Sciatic nerve (tissue), 2 donors: ENCODE data around the gene RANBP3L. TPM values are rescaled to one million over a fixed set of nuclear protein-coding genes. Genes with fewer than 3 reads are reported as not detected.
"Not testable (repeated sequence)": the region's sequence is repeated elsewhere in the genome, so short reads cannot be mapped to it uniquely, and the experiment has no call there.

Experiments used
- ATAC-seq: fragments of 200-7000 bp; cut with Tn5 transposase; one replicate; pipeline ENCODE4 v1.9.1; 2020; ENCODE audit warnings: mild to moderate bottlenecking, moderate library complexity
- DNase-seq: peaks from one replicate; pipeline ENCODE4 v3.0.0-alpha.2; 2020; ENCODE audit warnings: low spot score
- intact Hi-C: fragments of 100-400 bp; cut with DNase I; formaldehyde crosslinking; loops from one replicate; pipeline ENCODE4 v1.14.2; 2022
- total RNA-seq: library from RNA; stranded (reverse); fragmentation: NEBNext Ultra II Directional; extraction: Animal tissue kit (Norgen Biotek cat#: 25700); gene quantifications from one replicate; pipeline ENCODE4 v1.2.1, GENCODE V29; 2021
- donor health status: DM: no; HTN: no; CAD: no.
- donor health status: DM: no; HTN: no; CAD: no.

Gene RANBP3L
- 0.40 TPM for total RNA-seq

- DNase-seq = no peak
- intact Hi-C loops = loop anchor here (5.0 kb wide), 1 partner anchor 1150 kb away; no protein-coding TSS in a partner anchor
- ATAC-seq = peak; percentile 80
Measured at GRCh38 chr5:36301858-36302603, at the start of gene RANBP3L. Gene RANBP3L (minus strand): TSS chr5:36301902. CDS start chr5:36301416, 486 bp downstream.

GRCh38 chr5:36346896-36347690 is 45.4 kb upstream of the RANBP3L start:
- no peak for ATAC-seq
- no peak for DNase-seq
- intact Hi-C loops = no loop called here

GRCh38 chr5:36344899-36345298 is 43.2 kb upstream of the RANBP3L start:
- DNase-seq (no peak), ATAC-seq (no peak)
- intact Hi-C loops = no loop called here

- intact Hi-C loops, ATAC-seq, DNase-seq: not testable (repeated sequence)
Measured at GRCh38 chr5:36341720-36342119, 40.0 kb upstream of the RANBP3L start.

GRCh38 chr5:36337597-36337996 is 35.9 kb upstream of the RANBP3L start:
- no peak for DNase-seq
- intact Hi-C loops = no loop called here
- no peak for ATAC-seq

- no peak for DNase-seq
- ATAC-seq = no peak
- intact Hi-C loops = no loop called here
Measured at GRCh38 chr5:36334315-36334714, 32.6 kb upstream of the RANBP3L start.

DNA sequence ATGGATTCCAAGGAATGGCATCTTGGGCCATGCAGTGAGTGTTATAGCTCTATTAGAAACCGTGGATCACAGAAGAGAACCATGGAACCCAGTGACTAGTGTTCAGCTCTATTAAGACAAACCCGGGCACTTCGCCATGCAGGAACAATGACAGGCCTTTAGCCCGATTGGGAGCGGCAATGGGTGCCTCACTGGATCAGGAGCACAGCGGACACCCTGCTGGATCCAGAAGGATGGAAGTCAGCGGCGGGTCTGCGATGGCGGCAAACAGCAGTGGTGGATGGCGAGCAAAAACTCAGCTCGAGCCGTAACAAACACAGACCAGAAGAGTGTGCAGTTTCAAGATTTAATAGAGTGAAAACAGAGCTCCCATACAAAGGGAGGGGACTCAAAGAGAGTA is 31.0 kb upstream of the RANBP3L start:
- ATAC-seq, DNase-seq, intact Hi-C loops: not testable (repeated sequence)

- DNase-seq (no peak), ATAC-seq (no peak)
- intact Hi-C loops = no loop called here
Measured at GRCh38 chr5:36325196-36325595, 23.5 kb upstream of the RANBP3L start.

GRCh38 chr5:36323926-36324781 is 22.5 kb upstream of the RANBP3L start:
- ATAC-seq (peak; percentile 38), DNase-seq (no peak)

DNA sequence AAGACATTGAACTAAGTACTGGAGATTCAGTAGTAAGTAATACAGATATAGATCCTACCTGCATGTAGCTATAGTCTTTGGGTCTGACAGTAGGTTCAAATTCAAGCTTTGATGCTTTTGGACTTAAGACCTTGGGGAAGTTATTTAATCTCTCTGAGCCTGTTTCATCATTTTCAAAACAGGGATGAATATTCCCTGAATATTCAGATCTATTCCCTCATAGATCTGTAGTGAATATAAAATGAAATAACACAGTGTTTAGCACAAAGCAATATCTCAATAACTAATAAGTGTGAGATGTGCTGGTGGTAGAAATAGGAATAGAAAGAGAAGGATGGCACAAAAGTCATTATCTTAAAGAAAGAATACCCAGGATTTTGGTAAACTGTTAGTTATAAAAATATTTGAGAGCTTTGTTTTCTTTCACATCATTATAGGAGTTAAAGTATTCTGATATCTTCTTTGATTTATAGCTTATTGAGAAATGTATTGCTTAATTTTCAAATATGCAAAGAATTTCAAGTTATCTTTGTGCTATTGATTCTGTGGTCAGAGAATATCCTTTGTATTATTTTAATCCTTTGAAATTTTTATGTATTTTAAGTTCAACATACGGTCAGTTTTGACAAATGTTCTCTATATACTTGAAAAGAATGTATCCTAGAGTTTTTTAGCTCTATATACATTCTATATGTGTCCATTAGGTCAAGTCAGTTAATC is 11.4 kb upstream of the RANBP3L start:
- intact Hi-C loops = no loop called here
- ATAC-seq = no peak
- DNase-seq = no peak

More at GRCh38 chr5:36323926-36324781, 22.5 kb upstream of the RANBP3L start:
- intact Hi-C loops = no loop called here

- ATAC-seq (no peak), DNase-seq (no peak)
- intact Hi-C loops = no loop called here
Measured at GRCh38 chr5:36311956-36312355, 10.3 kb upstream of the RANBP3L start.

DNA sequence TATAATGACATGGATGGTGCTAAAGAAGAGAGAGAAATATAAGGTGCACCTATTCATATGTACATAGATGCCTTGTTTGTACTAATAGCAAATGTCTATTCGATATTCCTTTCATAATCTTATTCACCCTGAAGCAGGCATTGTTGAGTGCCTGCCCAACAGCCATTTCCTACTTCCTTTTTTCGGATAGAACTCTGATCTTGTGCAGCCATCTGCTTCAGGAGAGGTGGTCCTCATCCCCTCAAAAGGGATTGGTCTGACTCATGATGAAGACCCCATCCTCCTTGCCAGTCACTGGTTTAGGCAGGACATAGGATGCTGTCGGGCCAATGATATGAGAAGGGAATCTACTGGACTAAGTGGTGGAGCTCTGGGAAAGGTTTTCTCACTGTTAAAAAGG is 8.4 kb upstream of the RANBP3L start:
- intact Hi-C loops = no loop called here
- no peak for ATAC-seq
- no peak for DNase-seq

- DNase-seq (peak; percentile 62), ATAC-seq (peak; percentile 83)
- intact Hi-C loops = no loop called here
Measured at GRCh38 chr5:36305571-36306326, 4.0 kb upstream of the RANBP3L start.

DNA sequence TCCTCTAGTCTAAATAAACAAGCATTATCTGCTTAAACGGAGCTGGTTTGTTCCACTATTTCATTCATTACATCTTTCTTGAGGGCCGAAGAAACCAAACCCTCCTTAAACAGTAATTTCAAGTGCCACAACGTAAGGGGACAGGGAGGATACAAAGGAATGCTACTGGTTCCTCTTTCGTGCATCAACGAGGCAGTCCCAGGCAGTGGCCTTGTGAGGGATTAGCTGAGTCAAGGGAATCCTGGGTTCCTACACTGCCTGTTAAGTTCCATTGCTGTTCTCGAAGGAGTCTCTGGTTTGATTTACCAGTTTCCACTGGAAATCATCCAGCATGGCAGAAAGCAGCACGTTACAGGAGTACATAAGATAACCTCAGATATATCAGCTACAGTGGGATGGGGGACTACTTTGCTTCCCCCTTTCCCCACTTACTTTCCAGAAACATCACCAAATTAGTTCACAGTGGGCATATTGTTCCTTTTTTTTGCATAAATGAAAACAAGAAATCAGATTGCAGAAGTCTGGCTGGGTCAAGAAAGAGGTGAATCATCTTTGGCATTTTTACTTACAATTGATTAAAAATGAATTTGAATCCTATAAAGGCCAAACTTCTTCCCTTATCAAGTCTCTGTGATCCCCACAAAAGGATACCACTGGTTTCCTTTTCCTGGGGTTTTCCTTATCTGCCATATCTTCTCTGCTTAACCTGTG is 2.5 kb upstream of the RANBP3L start:
- ATAC-seq (no peak), DNase-seq (no peak)
- intact Hi-C loops = loop anchor here (5.0 kb wide), 1 partner anchor 1148 kb away; no protein-coding TSS in a partner anchor

DNA sequence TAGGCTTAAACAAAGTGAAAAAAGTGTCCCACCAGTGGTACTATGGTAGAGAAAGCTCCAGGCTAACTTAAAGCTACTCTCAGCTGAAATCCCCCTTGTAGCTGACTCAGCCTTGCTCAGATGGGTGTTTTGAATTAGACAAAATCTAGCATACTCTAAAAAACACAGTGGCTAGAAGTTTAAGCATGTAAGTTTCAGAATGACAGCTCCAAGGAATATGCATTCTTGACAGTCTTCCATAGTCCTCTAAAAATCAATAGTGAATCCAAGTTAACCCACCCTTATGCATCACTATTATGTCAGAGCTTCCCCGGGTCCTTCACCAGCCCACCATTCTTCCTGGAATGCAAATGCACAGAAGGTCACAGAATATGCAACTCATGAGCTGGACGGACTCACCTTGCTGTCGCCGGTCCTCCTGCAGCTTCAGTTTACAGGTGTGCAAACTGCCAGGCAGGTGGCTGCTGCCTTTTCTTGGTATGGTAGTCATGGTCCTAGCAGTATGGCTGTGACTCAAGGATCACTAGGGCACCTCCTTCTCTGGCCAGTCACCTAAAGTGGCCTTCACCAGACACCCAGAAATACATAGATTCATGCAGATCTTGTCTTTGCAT is 668 bp downstream of the RANBP3L start:
- ATAC-seq (no peak), DNase-seq (no peak)
- intact Hi-C loops = loop anchor here (5.0 kb wide), 1 partner anchor 1151 kb away; no protein-coding TSS in a partner anchor

DNA sequence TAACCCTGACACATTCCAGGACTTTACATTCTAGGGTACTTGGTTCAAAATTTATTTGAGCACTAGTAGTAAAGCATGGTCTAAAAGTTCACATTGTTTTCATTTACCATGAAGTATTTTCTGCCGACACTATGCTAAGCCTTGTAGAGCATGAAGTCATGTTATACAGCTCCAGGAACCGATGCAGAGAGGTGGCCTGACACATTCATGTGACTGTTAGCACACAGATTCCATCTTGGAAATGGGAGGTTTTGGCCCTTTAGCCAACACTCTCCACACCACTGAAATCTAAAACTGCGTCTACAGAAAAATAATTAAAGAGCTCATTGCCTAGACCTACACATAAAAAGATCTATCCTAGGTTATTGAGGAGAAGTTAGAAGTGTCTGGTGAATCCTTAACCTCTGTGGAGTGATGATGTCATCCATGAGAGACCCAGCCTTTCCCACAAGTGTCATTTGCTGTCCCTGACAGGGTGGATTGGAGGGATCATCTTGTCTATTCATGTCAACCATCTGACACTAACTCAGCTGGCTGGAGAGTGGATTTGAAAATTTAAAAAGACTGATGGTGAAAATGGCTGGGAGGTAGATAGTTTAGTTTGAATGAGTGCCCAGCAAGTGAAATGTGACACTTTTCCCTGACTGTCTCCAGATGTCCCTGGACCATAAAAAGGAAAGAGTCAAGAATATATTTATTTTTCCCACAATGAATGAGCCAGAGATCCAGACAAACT is 1.3 kb downstream of the RANBP3L start:
- no peak for DNase-seq
- intact Hi-C loops = loop anchor here (5.0 kb wide), 1 partner anchor 1152 kb away; no protein-coding TSS in a partner anchor
- peak; percentile 71 for ATAC-seq
